ENCODE data around the gene PCLAF. TPM values are rescaled to one million over a fixed set of nuclear protein-coding genes. Genes with fewer than 3 reads are reported as not detected.
A peak's percentile ranks its signal among the peaks of the same experiment; 100 is the strongest.

PCLAF gene
- total RNA-seq: 17.3 TPM
- polyA plus RNA-seq (ENCODE audit: insufficient read depth in 1 of 8, insufficient read length in 8 of 8, low replicate concordance in 1 of 8): 10 to 100 TPM; 31.7 to 58.3 (median 42.3) TPM
- long read RNA-seq, donor 1, transcript PCLAF-201 (4 exons, 2,194 nt): major isoform, 17 of 25 reads
- long read RNA-seq, donor 1, transcript PCLAF-202 (3 exons, 911 nt): minor isoform, 8 of 25 reads
- long read RNA-seq, donor 1, partial matches to known transcripts: 0 of 25 reads
- long read RNA-seq, donor 1, other reads (novel, unspliced or antisense): 0 of 25 reads
- long read RNA-seq, donor 2, partial matches to known transcripts: 0 of 4 reads
- long read RNA-seq, donor 2, other reads (novel, unspliced or antisense): 0 of 4 reads
- long read RNA-seq, donor 3, transcript PCLAF-202 (3 exons, 911 nt): minor isoform, 5 of 27 reads
- long read RNA-seq, donor 3, transcript PCLAF-201 (4 exons, 2,194 nt): major isoform, 21 of 27 reads
- long read RNA-seq, donor 3, partial matches to known transcripts: 0 of 27 reads
- long read RNA-seq, donor 3, other reads (novel, unspliced or antisense): 0 of 27 reads
- long read RNA-seq, donor 4, transcript PCLAF-202 (3 exons, 911 nt): minor isoform, 5 of 43 reads
- long read RNA-seq, donor 4, transcript PCLAF-201 (4 exons, 2,194 nt): major isoform, 38 of 43 reads
- long read RNA-seq, donor 4, partial matches to known transcripts: 0 of 43 reads
- long read RNA-seq, donor 4, other reads (novel, unspliced or antisense): 0 of 43 reads
- long read RNA-seq, donor 5, transcript PCLAF-202 (3 exons, 911 nt): minor isoform, 21 of 113 reads
- long read RNA-seq, donor 5, transcript PCLAF-201 (4 exons, 2,194 nt): major isoform, 90 of 113 reads
- long read RNA-seq, donor 5, partial matches to known transcripts: 0 of 113 reads
- long read RNA-seq, donor 5, other reads (novel, unspliced or antisense): 0 of 113 reads
- long read RNA-seq, donor 6, transcript PCLAF-201 (4 exons, 2,194 nt): major isoform, 68 of 91 reads
- long read RNA-seq, donor 6, transcript PCLAF-202 (3 exons, 911 nt): minor isoform, 23 of 91 reads
- long read RNA-seq, donor 6, partial matches to known transcripts: 0 of 91 reads
- long read RNA-seq, donor 6, other reads (novel, unspliced or antisense): 0 of 91 reads
- long read RNA-seq, donor 7, transcript PCLAF-201 (4 exons, 2,194 nt): major isoform, 52 of 68 reads
- long read RNA-seq, donor 7, transcript PCLAF-202 (3 exons, 911 nt): minor isoform, 16 of 68 reads
- long read RNA-seq, donor 7, partial matches to known transcripts: 0 of 68 reads
- long read RNA-seq, donor 7, other reads (novel, unspliced or antisense): 0 of 68 reads
- long read RNA-seq, donor 8, transcript PCLAF-202 (3 exons, 911 nt): minor isoform, 11 of 45 reads
- long read RNA-seq, donor 8, transcript PCLAF-201 (4 exons, 2,194 nt): major isoform, 31 of 45 reads
- long read RNA-seq, donor 8, partial matches to known transcripts: 0 of 45 reads
- long read RNA-seq, donor 8, other reads (novel, unspliced or antisense): 0 of 45 reads
- long read RNA-seq, donor 9, transcript PCLAF-202 (3 exons, 911 nt): minor isoform, 7 of 42 reads
- long read RNA-seq, donor 9, transcript PCLAF-201 (4 exons, 2,194 nt): major isoform, 35 of 42 reads
- long read RNA-seq, donor 9, partial matches to known transcripts: 0 of 42 reads
- long read RNA-seq, donor 9, other reads (novel, unspliced or antisense): 0 of 42 reads
- long read RNA-seq, donor 10, transcript PCLAF-201 (4 exons, 2,194 nt): major isoform, 67 of 93 reads
- long read RNA-seq, donor 10, transcript PCLAF-202 (3 exons, 911 nt): minor isoform, 21 of 93 reads
- long read RNA-seq, donor 10, partial matches to known transcripts: 0 of 93 reads
- long read RNA-seq, donor 10, other reads (novel, unspliced or antisense): 0 of 93 reads
- long read RNA-seq, donor 11, transcript PCLAF-202 (3 exons, 911 nt): minor isoform, 13 of 42 reads
- long read RNA-seq, donor 11, transcript PCLAF-201 (4 exons, 2,194 nt): major isoform, 26 of 42 reads
- long read RNA-seq, donor 11, partial matches to known transcripts: 0 of 42 reads
- long read RNA-seq, donor 11, other reads (novel, unspliced or antisense): 0 of 42 reads

GRCh38 chr15:64381000-64381751 is at the start of gene PCLAF:
Gene PCLAF, minus strand, starts transcription at chr15:64381441. Its CDS starts 70 bp downstream, at chr15:64381371.
- no peaks in the 10 kb centered on the region for H3K27me3 ChIP-seq (ENCODE audit: control insufficient read depth, insufficient read depth, low read length)
- H3K9me3 ChIP-seq (replicated peaks; ENCODE audit: control insufficient read depth, low read depth, low read length): no peaks in the 10 kb centered on the region
- 0% methylated on average over 23 of the region's 38 CpGs for WGBS (ENCODE audit: insufficient coverage)

GRCh38 chr15:64430000-64430735 is 48.9 kb upstream of the PCLAF start:
- H3K27me3 ChIP-seq (ENCODE audit: control insufficient read depth, insufficient read depth, low read length): no peaks in the 10 kb centered on the region
- WGBS (ENCODE audit: insufficient coverage): 0% methylated on average over 1 of the region's 3 CpGs
- no peaks in the 10 kb centered on the region for H3K4me1 ChIP-seq (ENCODE audit: control insufficient read depth, insufficient read depth, low read length)
- H3K36me3 ChIP-seq (ENCODE audit: control insufficient read depth, insufficient read depth, low read length): peaks cover 27% of the 10 kb centered on the region
- no peak overlapping the region for H3K4me3 ChIP-seq (ENCODE audit: low read length)
- peak; percentile 91 for DNase-seq
- peak overlapping the region; percentile 71 for H3K27ac ChIP-seq (ENCODE audit: low read length)
- no peaks in the 10 kb centered on the region for H3K9me3 ChIP-seq (replicated peaks; ENCODE audit: control insufficient read depth, low read depth, low read length)

More at GRCh38 chr15:64381000-64381751, at the start of gene PCLAF:
- peak within 1 kb of the TSS; percentile 54 for H3K27ac ChIP-seq (ENCODE audit: low read length)
- H3K4me3 ChIP-seq (ENCODE audit: low read length): peak within 1 kb of the TSS; percentile 66
- DNase-seq: peak; percentile 99
- peaks cover 17% of the 10 kb centered on the region for H3K4me1 ChIP-seq (ENCODE audit: control insufficient read depth, insufficient read depth, low read length)
- H3K36me3 ChIP-seq (ENCODE audit: control insufficient read depth, insufficient read depth, low read length): no peaks in the 10 kb centered on the region

- H3K27me3 ChIP-seq (ENCODE audit: control insufficient read depth, insufficient read depth, low read length): no peaks in the 10 kb centered on the region
- DNase-seq: no peak
- no peaks in the 10 kb centered on the region for H3K9me3 ChIP-seq (replicated peaks; ENCODE audit: control insufficient read depth, low read depth, low read length)
- H3K4me3 ChIP-seq (ENCODE audit: low read length): no peak overlapping the region
- H3K36me3 ChIP-seq (ENCODE audit: control insufficient read depth, insufficient read depth, low read length): peaks cover 28% of the 10 kb centered on the region
- H3K4me1 ChIP-seq (ENCODE audit: control insufficient read depth, insufficient read depth, low read length): no peaks in the 10 kb centered on the region
- H3K27ac ChIP-seq (ENCODE audit: low read length): no peak overlapping the region
Observed at GRCh38 chr15:64429448-64429847, 48.2 kb upstream of the PCLAF start.

GRCh38 chr15:64426845-64427465 is 45.7 kb upstream of the PCLAF start:
- Histone ChIP-seq H3K9me3 (replicated peaks; ENCODE audit: control insufficient read depth, low read depth, low read length) (no peaks in the 10 kb centered on the region), H3K4me3 (ENCODE audit: low read length) (no peak overlapping the region), H3K27ac (ENCODE audit: low read length) (no peak overlapping the region), H3K27me3 (ENCODE audit: control insufficient read depth, insufficient read depth, low read length) (no peaks in the 10 kb centered on the region), H3K4me1 (ENCODE audit: control insufficient read depth, insufficient read depth, low read length) (no peaks in the 10 kb centered on the region), H3K36me3 (ENCODE audit: control insufficient read depth, insufficient read depth, low read length) (peaks cover 37% of the 10 kb centered on the region)
- DNase-seq: peak; percentile 53
- no CpG with 5 or more reads among the region's 7 CpGs for WGBS (ENCODE audit: insufficient coverage)

GRCh38 chr15:64425221-64425620 is 44.0 kb upstream of the PCLAF start:
- H3K9me3 ChIP-seq (replicated peaks; ENCODE audit: control insufficient read depth, low read depth, low read length): no peaks in the 10 kb centered on the region
- peaks cover 44% of the 10 kb centered on the region for H3K36me3 ChIP-seq (ENCODE audit: control insufficient read depth, insufficient read depth, low read length)
- H3K27ac ChIP-seq (ENCODE audit: low read length): no peak overlapping the region
- DNase-seq: peak; percentile 61
- WGBS (ENCODE audit: insufficient coverage): 80% methylated on average over 1 of the region's 3 CpGs
- H3K4me1 ChIP-seq (ENCODE audit: control insufficient read depth, insufficient read depth, low read length): no peaks in the 10 kb centered on the region
- no peak overlapping the region for H3K4me3 ChIP-seq (ENCODE audit: low read length)
- H3K27me3 ChIP-seq (ENCODE audit: control insufficient read depth, insufficient read depth, low read length): no peaks in the 10 kb centered on the region

GRCh38 chr15:64423970-64424369 is 42.7 kb upstream of the PCLAF start:
- H3K27ac ChIP-seq (ENCODE audit: low read length): no peak overlapping the region
- no peak for DNase-seq

GRCh38 chr15:64422697-64423096 is 41.5 kb upstream of the PCLAF start:
- Histone ChIP-seq H3K4me1 (ENCODE audit: control insufficient read depth, insufficient read depth, low read length) (no peaks in the 10 kb centered on the region), H3K27ac (ENCODE audit: low read length) (no peak overlapping the region), H3K9me3 (replicated peaks; ENCODE audit: control insufficient read depth, low read depth, low read length) (no peaks in the 10 kb centered on the region), H3K27me3 (ENCODE audit: control insufficient read depth, insufficient read depth, low read length) (no peaks in the 10 kb centered on the region), H3K4me3 (ENCODE audit: low read length) (no peak overlapping the region), H3K36me3 (ENCODE audit: control insufficient read depth, insufficient read depth, low read length) (peaks cover 50% of the 10 kb centered on the region)
- no peak for DNase-seq
- WGBS (ENCODE audit: insufficient coverage): no CpG with 5 or more reads among the region's 2 CpGs

More at GRCh38 chr15:64423970-64424369, 42.7 kb upstream of the PCLAF start:
- Histone ChIP-seq H3K4me1 (ENCODE audit: control insufficient read depth, insufficient read depth, low read length) (no peaks in the 10 kb centered on the region), H3K36me3 (ENCODE audit: control insufficient read depth, insufficient read depth, low read length) (peaks cover 49% of the 10 kb centered on the region), H3K27me3 (ENCODE audit: control insufficient read depth, insufficient read depth, low read length) (no peaks in the 10 kb centered on the region), H3K9me3 (replicated peaks; ENCODE audit: control insufficient read depth, low read depth, low read length) (no peaks in the 10 kb centered on the region), H3K4me3 (ENCODE audit: low read length) (no peak overlapping the region)
- WGBS (ENCODE audit: insufficient coverage): no CpG with 5 or more reads among the region's 6 CpGs

- no peaks in the 10 kb centered on the region for H3K4me1 ChIP-seq (ENCODE audit: control insufficient read depth, insufficient read depth, low read length)
- no peak overlapping the region for H3K4me3 ChIP-seq (ENCODE audit: low read length)
- no peaks in the 10 kb centered on the region for H3K27me3 ChIP-seq (ENCODE audit: control insufficient read depth, insufficient read depth, low read length)
- WGBS (ENCODE audit: insufficient coverage): no CpG with 5 or more reads among the region's 2 CpGs
- DNase-seq: no peak
- no peak overlapping the region for H3K27ac ChIP-seq (ENCODE audit: low read length)
- H3K9me3 ChIP-seq (replicated peaks; ENCODE audit: control insufficient read depth, low read depth, low read length): no peaks in the 10 kb centered on the region
- H3K36me3 ChIP-seq (ENCODE audit: control insufficient read depth, insufficient read depth, low read length): peaks cover 55% of the 10 kb centered on the region
Observed at GRCh38 chr15:64412216-64412615, 31.0 kb upstream of the PCLAF start.
